Tibial artery (tissue), 4 donors: ENCODE measurements around the gene SETBP1.

Experiments
- DNase-seq, 2 donors: peaks; one replicate each; pipeline ENCODE4 v3.0.0-alpha.2; 2019
- H3K27ac ChIP-seq, 2 donors: fragments of 200-600 bp; sonication (generic) in 1 of 2; 1 replicate in 1 of 2; 2 replicates in 1 of 2; pipeline ENCODE4 v1.5.1; 2018 to 2019; ENCODE audit warnings: mild to moderate bottlenecking in 1 of 2
- H3K27me3 ChIP-seq, 2 donors: fragments of 200-600 bp; sonication (generic) in 1 of 2; one replicate each; pipeline versions ENCODE4 v1.5.1 to v1.6.0; 2016 to 2019
- H3K36me3 ChIP-seq, 3 donors: fragments of 200-600 bp; sonication (generic) in 2 of 3; one replicate each; pipeline ENCODE4 v1.5.1; 2016 to 2019; ENCODE audit warnings: mild to moderate bottlenecking in 2 of 3
- H3K4me1 ChIP-seq, 4 donors: fragments of 200-600 bp; sonication (generic) in 2 of 4; 1 replicate in 3 of 4; 2 replicates in 1 of 4; pipeline ENCODE4 v1.5.1; 2016 to 2019
- H3K4me3 ChIP-seq, 2 donors: fragments of 200-600 bp; sonication (generic) in 1 of 2; 1 replicate in 1 of 2; 2 replicates in 1 of 2; pipeline ENCODE4 v1.5.1; 2018 to 2019; ENCODE audit warnings: mild to moderate bottlenecking in 2 of 2
- H3K9me3 ChIP-seq, 3 donors: fragments of 200-600 bp; sonication (generic) in 1 of 3; one replicate each; pipeline ENCODE4 v1.5.1; 2016 to 2019
- CTCF ChIP-seq, 2 experiments: fragments of 200-600 bp in 1 of 2; fragments of 450-650 bp in 1 of 2; IDR thresholded peaks; one replicate each; pipeline ENCODE4 v1.5.1; 2017 to 2019; ENCODE audit warnings: antibody characterized with exemption in 2 of 2, mild to moderate bottlenecking in 1 of 2, moderate library complexity in 1 of 2
- intact Hi-C: fragments of 100-400 bp; cut with DNase I; formaldehyde crosslinking; loops from one replicate; pipeline ENCODE4 v1.15.0; 2023; ENCODE audit warnings: low total_unique reads

SETBP1 gene

GRCh38 chr18:44767807-44768206 lies 87.1 kb downstream of the SETBP1 start:
- H3K27me3 ChIP-seq: no peaks in the 10 kb centered on the region
- H3K4me1 ChIP-seq: peaks cover 0 to 43% (median 22%) of the 10 kb centered on the region in 4 donors
- no peak for DNase-seq
- intact Hi-C loops: no loop called here
- H3K36me3 ChIP-seq: no peaks in the 10 kb centered on the region
- H3K27ac ChIP-seq: no peak overlapping the region
- H3K4me3 ChIP-seq: no peak overlapping the region
- no peak for TF ChIP-seq CTCF (IDR thresholded peaks at IDR 0.05)
- H3K9me3 ChIP-seq: no peaks in the 10 kb centered on the region

GRCh38 chr18:44770641-44771040 lies 90.0 kb downstream of the SETBP1 start:
- H3K27ac ChIP-seq: no peak overlapping the region

GRCh38 chr18:44771572-44771955 lies 90.9 kb downstream of the SETBP1 start:
- DNase-seq: no peak
- peak overlapping the region in 1 of 2 donors; percentile 36 for H3K27ac ChIP-seq

More at GRCh38 chr18:44770641-44771040, 90.0 kb downstream of the SETBP1 start:
- no peaks in the 10 kb centered on the region for H3K36me3 ChIP-seq
- H3K27me3 ChIP-seq: no peaks in the 10 kb centered on the region
- intact Hi-C loops: loop anchor here (10.0 kb wide), 1 partner anchor 86 kb away; the partner anchor contains the start of gene SETBP1
- no peak overlapping the region for H3K4me3 ChIP-seq
- peaks cover 0 to 50% (median 11%) of the 10 kb centered on the region in 4 donors for H3K4me1 ChIP-seq
- no peak for TF ChIP-seq CTCF (IDR thresholded peaks at IDR 0.05)
- no peak for DNase-seq
- no peaks in the 10 kb centered on the region for H3K9me3 ChIP-seq

GRCh38 chr18:44771956-44772917 lies 91.5 kb downstream of the SETBP1 start:
- no peak overlapping the region for H3K4me3 ChIP-seq
- no peak for DNase-seq
- H3K9me3 ChIP-seq: no peaks in the 10 kb centered on the region
- H3K27ac ChIP-seq: peak overlapping the region; percentile 14 to 36
- peaks cover 0 to 57% (median 10%) of the 10 kb centered on the region in 4 donors for H3K4me1 ChIP-seq
- no peaks in the 10 kb centered on the region for H3K27me3 ChIP-seq
- TF ChIP-seq CTCF (IDR thresholded peaks at IDR 0.05): no peak
- intact Hi-C loops: loop anchor here (10.0 kb wide), 1 partner anchor 87 kb away; the partner anchor contains the start of gene SETBP1
- H3K36me3 ChIP-seq: no peaks in the 10 kb centered on the region

More at GRCh38 chr18:44771572-44771955, 90.9 kb downstream of the SETBP1 start:
- no peaks in the 10 kb centered on the region for H3K36me3 ChIP-seq
- TF ChIP-seq CTCF (IDR thresholded peaks at IDR 0.05): no peak
- peaks cover 0 to 50% (median 9%) of the 10 kb centered on the region in 4 donors for H3K4me1 ChIP-seq
- no peak overlapping the region for H3K4me3 ChIP-seq
- intact Hi-C loops: loop anchor here (10.0 kb wide), 1 partner anchor 87 kb away; the partner anchor contains the start of gene SETBP1
- H3K27me3 ChIP-seq: no peaks in the 10 kb centered on the region
- no peaks in the 10 kb centered on the region for H3K9me3 ChIP-seq

GRCh38 chr18:44773640-44774155 lies 93.0 kb downstream of the SETBP1 start:
- Histone ChIP-seq H3K36me3 (no peaks in the 10 kb centered on the region), H3K27ac (no peak overlapping the region), H3K4me3 (no peak overlapping the region), H3K9me3 (no peaks in the 10 kb centered on the region), H3K4me1 (peaks cover 0 to 71% (median 24%) of the 10 kb centered on the region in 4 donors), H3K27me3 (no peaks in the 10 kb centered on the region)
- no peak for TF ChIP-seq CTCF (IDR thresholded peaks at IDR 0.05)
- intact Hi-C loops: loop anchor here (10.0 kb wide), 1 partner anchor 89 kb away; the partner anchor contains the start of gene SETBP1
- no peak for DNase-seq
